HG03039 (cell line): ENCODE data around the gene SIGLEC15.
"Not testable (repeated sequence)": the region's sequence is repeated elsewhere in the genome, so short reads cannot be mapped to it uniquely, and the experiment has no call there.

Experiments used
- ATAC-seq: cut with Tn5 transposase; IDR thresholded peaks from one replicate; pipeline ENCODE4 v1.9.1; 2021; ENCODE audit warnings: mild to moderate bottlenecking, moderate library complexity; ENCODE audit not compliant: unreplicated experiment

The SIGLEC15 gene, protein sequence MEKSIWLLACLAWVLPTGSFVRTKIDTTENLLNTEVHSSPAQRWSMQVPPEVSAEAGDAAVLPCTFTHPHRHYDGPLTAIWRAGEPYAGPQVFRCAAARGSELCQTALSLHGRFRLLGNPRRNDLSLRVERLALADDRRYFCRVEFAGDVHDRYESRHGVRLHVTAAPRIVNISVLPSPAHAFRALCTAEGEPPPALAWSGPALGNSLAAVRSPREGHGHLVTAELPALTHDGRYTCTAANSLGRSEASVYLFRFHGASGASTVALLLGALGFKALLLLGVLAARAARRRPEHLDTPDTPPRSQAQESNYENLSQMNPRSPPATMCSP

GRCh38 chr18:45825258-45826044 is at the start of gene SIGLEC15:
TSS of gene SIGLEC15 (plus strand) at chr18:45825675. CDS start at chr18:45825729, 54 bp downstream.
- ATAC-seq, result no peak

DNA sequence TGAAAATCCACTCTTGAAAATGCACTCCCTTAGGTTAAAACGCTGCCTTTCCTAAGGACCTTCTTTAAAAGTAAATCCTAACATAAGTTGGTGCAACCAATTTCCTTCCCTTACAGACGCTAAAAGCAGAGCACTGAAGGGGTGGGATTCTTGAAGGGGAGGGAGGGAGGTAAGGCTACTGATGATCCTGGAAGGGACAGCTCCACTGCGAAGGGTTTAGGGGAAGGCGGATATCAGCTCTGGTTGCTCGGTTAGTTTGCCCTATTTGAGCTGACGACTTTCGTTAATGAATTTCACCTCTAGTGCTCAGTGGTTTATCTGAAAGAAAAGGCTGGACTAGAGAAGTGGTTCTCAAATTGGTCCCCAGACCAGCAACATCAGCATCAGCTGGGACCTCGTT is 49.7 kb upstream of the SIGLEC15 start:
- no peak for ATAC-seq

GRCh38 chr18:45777393-45777792 is 48.1 kb upstream of the SIGLEC15 start:
- no peak for ATAC-seq

DNA sequence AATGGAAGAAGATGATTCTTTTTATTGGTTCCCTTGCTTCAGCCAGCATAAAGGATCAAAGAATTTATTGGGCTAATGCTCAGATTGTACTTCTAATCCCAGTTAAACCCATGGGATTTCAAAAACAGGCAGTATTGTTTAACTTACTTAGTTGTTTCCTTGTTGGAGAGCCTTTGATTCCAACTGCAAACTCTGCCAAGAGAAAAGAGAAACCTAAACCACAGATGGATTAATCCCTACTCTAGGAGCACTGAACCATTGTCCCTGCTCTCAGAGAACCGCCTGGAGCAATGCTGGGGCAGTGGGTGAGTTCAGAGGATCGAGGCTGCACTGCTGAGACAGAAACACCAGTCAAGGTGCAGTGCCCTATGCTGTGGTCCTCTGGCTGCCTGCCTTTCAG is 44.9 kb upstream of the SIGLEC15 start:
- ATAC-seq, result no peak

GRCh38 chr18:45782662-45783061 is 42.8 kb upstream of the SIGLEC15 start:
- ATAC-seq, result no peak

DNA sequence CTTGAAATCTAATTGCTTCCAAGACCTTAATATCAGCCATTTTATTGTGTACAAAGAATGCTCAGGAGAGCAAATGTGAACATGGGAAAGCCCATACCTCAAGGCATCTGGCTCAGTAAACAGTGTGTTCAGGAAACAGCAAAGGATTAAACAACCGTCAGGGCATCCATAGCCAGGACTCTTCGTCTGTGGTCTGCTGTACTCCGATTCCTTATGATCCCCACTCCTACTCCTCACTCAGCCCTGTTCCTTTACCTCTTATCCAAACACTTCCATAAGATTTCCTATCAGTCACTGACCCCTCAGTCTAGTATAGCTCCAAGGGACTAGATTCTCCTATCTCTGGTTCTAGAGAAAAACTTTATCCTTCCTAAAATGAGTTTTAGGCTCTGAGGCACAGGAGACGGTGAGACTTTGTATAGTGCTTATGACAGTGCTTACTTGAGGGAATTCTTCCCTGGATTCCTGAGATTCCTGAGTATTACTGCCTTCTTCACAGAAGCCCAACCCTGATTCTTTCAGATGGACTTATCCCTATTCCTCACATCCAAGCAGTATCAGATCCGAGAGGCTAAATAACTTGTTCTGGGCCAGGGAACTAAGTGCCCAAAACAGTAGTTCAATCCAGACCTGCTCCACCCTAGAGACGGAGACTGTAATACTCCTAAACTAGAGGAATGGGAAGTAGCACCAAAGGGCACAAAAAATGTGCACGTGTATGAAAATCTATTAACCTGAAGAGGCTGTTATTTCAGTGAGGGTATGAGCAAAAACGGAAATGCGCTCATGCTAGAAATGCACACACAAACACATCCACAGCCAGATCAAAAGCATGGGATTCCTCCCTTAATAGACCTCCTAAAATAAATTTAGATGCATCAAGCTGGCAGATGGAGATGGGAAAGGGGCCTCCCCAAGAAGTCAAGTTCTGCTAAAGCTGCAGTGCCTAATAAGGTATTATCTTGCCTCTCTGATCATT is 42.1 kb upstream of the SIGLEC15 start:
- ATAC-seq, result no peak

- ATAC-seq, result no peak
Measured at GRCh38 chr18:45785134-45785533, 40.3 kb upstream of the SIGLEC15 start.

DNA sequence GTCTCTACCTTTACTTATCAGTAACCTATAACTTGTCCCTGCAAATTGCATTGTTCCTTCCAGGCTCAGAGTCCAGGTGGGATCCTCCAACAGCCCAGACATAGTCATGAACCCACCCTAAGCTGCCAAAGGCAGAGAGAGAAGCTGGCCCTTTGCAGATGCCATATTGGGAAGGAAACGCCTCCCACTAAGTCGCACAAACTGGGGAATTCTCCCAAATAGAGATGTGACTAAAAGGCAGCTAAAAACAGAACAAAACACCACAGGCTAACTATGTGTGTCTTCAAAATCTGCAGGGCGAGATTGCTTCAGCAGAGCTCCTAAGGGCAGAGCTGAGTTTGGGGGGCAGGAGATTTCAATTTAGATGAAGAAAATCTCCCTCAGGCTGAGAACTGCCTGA is 38.5 kb upstream of the SIGLEC15 start:
- ATAC-seq, result no peak

GRCh38 chr18:45787346-45787745 is 38.1 kb upstream of the SIGLEC15 start:
- no peak for ATAC-seq

- ATAC-seq, result no peak
Measured at GRCh38 chr18:45788861-45789260, 36.6 kb upstream of the SIGLEC15 start.

DNA sequence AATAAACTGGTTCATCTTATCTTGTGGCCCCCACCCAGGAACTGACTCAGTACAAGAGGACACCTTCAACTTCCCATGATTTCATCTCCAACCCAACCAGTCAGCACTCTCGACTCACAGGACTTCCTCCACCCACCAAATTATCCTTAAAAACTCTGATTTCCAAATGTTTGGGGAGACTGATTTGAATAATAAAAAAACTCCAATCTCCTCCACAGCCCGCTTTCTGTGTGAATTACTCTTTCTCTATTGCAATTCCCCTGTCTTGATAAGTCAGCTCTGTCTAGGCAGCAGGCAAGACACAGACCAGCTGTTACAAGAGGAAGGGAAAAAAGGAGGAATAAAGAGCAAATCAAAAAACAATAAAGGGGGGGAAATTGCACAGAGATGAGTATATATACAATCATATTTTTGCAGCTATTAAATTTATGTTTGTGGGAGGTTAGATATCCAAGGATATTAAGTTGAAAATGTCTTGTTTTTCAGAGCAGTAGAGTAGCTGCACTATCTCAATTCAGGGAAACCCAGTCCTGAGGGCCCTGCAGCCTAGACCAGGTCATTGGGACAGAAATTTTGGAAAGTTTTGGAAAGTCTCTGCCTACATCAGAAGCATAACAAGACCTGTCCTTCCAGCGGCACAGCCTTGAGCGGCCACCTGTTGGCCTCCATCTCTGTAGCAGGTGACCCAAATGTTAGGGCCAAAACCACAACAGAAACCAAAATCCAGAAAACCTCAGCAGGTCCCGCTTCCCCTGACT is 32.8 kb upstream of the SIGLEC15 start:
- ATAC-seq, result no peak

- ATAC-seq, result no peak
Measured at GRCh38 chr18:45793264-45793965, 32.1 kb upstream of the SIGLEC15 start.

- no peak for ATAC-seq
Measured at GRCh38 chr18:45801416-45802004, 24.0 kb upstream of the SIGLEC15 start.

DNA sequence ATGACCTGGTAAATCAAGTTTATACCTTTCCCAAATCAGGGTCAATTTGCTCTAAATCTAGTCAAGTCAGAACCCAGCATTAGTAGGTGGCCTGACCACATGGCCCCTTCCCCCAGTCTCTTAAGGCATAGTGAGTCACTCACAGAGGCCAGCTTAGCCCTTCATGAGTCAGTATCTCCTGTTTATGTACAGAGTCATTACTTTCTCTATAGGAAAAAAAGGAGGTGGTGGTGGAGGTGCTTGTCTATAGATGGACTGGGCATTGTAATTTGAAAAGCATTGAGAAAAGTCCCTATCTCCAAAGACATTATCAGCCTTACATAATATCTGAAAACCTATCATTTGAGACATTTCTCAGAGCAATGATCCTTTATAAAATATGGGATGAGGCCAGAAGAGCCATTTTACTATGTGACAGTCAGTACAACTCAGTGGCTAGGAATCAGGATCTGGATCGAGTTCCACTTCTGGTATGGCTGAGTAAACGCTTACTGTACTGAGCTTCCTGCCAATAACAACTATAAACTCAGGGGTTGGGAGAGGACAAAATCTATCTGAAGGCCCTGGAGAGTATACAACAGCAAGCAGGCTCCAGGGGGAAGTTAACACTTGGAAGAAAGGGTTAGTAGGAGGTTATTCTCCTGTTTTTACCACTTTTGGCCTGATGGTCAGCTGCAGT is 22.5 kb upstream of the SIGLEC15 start:
- ATAC-seq, result no peak

- no peak for ATAC-seq
Measured at GRCh38 chr18:45805551-45805950, 19.9 kb upstream of the SIGLEC15 start.

DNA sequence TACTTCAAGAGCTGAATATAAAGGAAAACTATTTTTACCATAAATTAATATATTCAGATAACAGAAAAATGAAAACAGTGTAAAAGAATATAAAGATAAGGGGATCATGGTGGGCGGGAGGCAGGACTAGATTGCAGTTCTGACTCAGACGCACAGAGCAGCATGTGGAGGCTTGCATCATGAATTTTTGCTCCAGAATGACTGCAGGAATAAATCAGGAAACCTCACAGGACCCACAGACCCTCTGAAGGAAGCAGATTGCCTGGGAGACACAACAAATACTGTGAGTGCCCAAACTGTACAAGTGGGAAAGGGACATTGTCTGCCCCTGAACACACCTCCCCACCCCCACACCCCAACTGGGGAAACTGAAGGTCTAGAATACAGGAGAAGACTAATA is 19.2 kb upstream of the SIGLEC15 start:
- no peak for ATAC-seq

DNA sequence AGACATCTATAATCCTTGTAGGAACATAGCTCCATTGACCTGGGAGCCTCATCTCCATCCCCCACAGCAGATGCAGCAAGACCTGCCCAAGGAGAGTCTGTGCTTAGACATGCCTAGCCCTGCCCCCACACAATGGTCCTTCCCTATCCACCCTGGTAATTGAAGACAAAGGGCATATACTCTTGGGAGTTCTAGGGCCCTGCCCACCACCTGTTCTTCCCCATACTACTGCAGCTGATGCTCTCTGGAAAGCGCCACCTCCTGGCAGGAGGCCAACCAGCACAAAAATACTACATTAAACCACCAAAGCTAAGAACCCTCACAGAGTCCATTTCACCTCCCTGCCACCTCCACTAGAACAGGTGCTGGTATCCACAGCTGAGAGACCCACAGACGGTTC is 18.3 kb upstream of the SIGLEC15 start:
- not testable (repeated sequence) for ATAC-seq

GRCh38 chr18:45814733-45815132 is 10.7 kb upstream of the SIGLEC15 start:
- not testable (repeated sequence) for ATAC-seq

GRCh38 chr18:45817543-45817942 is 7.9 kb upstream of the SIGLEC15 start:
- no peak for ATAC-seq
